SK-N-SH (cell line): ENCODE results near the gene SCN7A.

Source experiments
- CTCF ChIP-seq: fragments of 200-600 bp; sonication (generic); IDR thresholded peaks from 2 replicates; pipeline ENCODE4 v1.6.1; 2017; ENCODE audit warnings: antibody characterized with exemption, mild to moderate bottlenecking, moderate library complexity
- FOXM1 ChIP-seq: IDR thresholded peaks from 2 replicates; pipeline ENCODE4 v1.4.0; 2012; ENCODE audit warnings: low read depth, mild to moderate bottlenecking
- RAD21 ChIP-seq: IDR thresholded peaks from 2 replicates; pipeline ENCODE4 v1.6.1; 2012; ENCODE audit warnings: mild to moderate bottlenecking, low read length
- REST ChIP-seq: IDR thresholded peaks from 2 replicates; pipeline ENCODE4 v1.6.1; 2012; ENCODE audit warnings: mild to moderate bottlenecking, low read depth, low read length, moderate library complexity
- SMC3 ChIP-seq: IDR thresholded peaks from 2 replicates; pipeline ENCODE4 v1.6.1; 2012; ENCODE audit warnings: low read depth, low read length, improper control_type of control experiment
- USF1 ChIP-seq: IDR thresholded peaks from 2 replicates; pipeline ENCODE4 v1.4.0; 2012; ENCODE audit warnings: low read depth, borderline replicate concordance
- YY1 ChIP-seq: IDR thresholded peaks from 2 replicates; pipeline ENCODE4 v1.4.0; 2012; ENCODE audit warnings: low read depth, mild to moderate bottlenecking
- TF ChIP-seq, protein P1 (sequence below): fragments of 150-350 bp; IDR thresholded peaks from 2 replicates; pipeline ENCODE4 v1.6.1; 2017; ENCODE audit warnings: antibody characterized with exemption, low read length, low read depth, borderline replicate concordance

- TF ChIP-seq CTCF: no peak
- no peak for TF ChIP-seq RAD21
- no peak for TF ChIP-seq FOXM1
- TF ChIP-seq, protein P1, sequence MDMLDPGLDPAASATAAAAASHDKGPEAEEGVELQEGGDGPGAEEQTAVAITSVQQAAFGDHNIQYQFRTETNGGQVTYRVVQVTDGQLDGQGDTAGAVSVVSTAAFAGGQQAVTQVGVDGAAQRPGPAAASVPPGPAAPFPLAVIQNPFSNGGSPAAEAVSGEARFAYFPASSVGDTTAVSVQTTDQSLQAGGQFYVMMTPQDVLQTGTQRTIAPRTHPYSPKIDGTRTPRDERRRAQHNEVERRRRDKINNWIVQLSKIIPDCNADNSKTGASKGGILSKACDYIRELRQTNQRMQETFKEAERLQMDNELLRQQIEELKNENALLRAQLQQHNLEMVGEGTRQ: no peak
- TF ChIP-seq YY1: no peak
- no peak for TF ChIP-seq SMC3
- TF ChIP-seq USF1: no peak
- TF ChIP-seq REST: no peak
These were observed 27.1 kb upstream of the SCN7A start for GRCh38 chr2:166521155-166521554.
